Right ventricle myocardium superior (tissue), 1 donor: Measurements from ENCODE around the gene KLC1. TPM values are rescaled to one million over a fixed set of nuclear protein-coding genes. Genes with fewer than 3 reads are reported as not detected.
"Not testable (repeated sequence)": the region's sequence is repeated elsewhere in the genome, so short reads cannot be mapped to it uniquely, and the experiment has no call there.

ENCODE experiments used
- ATAC-seq: fragments of 200-7000 bp; cut with Tn5 transposase; one replicate; pipeline ENCODE4 v1.9.1; 2020; ENCODE audit warnings: mild to moderate bottlenecking; ENCODE audit not compliant: poor library complexity
- DNase-seq: peaks from one replicate; pipeline ENCODE4 v3.0.0-alpha.2; 2020
- intact Hi-C: fragments of 100-400 bp; cut with DNase I; formaldehyde crosslinking; loops from one replicate; pipeline ENCODE4 v1.11.2; 2022
- long read RNA-seq: library from polyadenylated mRNA; unstranded; transcript quantifications from one replicate; pipeline ENCODE4 v2.0.0, GENCODE V29; 2021
- total RNA-seq: library from RNA; stranded (reverse); fragmentation: NEBNext Ultra II Directional; extraction: Animal tissue kit (Norgen Biotek cat#: 25700); gene quantifications from one replicate; pipeline ENCODE4 v1.2.1, GENCODE V29; 2021
- donor health status: DM: no; HTN: yes; CAD: no; lungs with severe emphysema.

Gene KLC1
- total RNA-seq: 152 TPM
- long read RNA-seq, full-length matches to known transcripts: 103 of 205 reads
- long read RNA-seq, partial matches to known transcripts: 39 of 205 reads
- long read RNA-seq, other reads (novel, unspliced or antisense): 63 of 205 reads

- ATAC-seq (peak; percentile 92), DNase-seq (peak; percentile 91)
- intact Hi-C loops: no loop called here
These were observed at the start of gene KLC1 for GRCh38 chr14:103628684-103629502. KLC1 (plus strand) TSS chr14:103629211; CDS start chr14:103654565, 25,354 bp downstream.

DNA sequence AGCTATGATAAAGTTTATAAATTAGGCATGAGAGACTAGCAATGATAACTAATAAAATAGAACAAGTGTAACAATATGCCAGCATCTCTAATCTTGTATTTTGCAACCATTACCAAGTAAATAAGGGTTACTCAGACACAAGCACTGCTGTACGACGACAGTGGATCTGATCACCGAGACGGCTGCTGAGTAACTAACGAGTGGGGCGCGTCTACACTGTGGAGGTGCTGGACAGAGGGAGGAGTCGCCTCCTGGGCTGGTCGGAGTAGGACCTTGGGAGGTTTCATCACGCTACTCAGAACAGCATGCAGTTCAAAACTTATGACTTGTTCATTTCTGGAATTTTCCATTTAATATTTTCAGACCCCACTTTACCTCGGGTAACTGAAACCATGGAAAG lies 47.8 kb upstream of the KLC1 start:
- ATAC-seq: no peak
- intact Hi-C loops: no loop called here
- peak; percentile 20 for DNase-seq

GRCh38 chr14:103581954-103582703 lies 46.9 kb upstream of the KLC1 start:
- intact Hi-C loops: no loop called here
- no peak for DNase-seq
- ATAC-seq: peak; percentile 15

DNA sequence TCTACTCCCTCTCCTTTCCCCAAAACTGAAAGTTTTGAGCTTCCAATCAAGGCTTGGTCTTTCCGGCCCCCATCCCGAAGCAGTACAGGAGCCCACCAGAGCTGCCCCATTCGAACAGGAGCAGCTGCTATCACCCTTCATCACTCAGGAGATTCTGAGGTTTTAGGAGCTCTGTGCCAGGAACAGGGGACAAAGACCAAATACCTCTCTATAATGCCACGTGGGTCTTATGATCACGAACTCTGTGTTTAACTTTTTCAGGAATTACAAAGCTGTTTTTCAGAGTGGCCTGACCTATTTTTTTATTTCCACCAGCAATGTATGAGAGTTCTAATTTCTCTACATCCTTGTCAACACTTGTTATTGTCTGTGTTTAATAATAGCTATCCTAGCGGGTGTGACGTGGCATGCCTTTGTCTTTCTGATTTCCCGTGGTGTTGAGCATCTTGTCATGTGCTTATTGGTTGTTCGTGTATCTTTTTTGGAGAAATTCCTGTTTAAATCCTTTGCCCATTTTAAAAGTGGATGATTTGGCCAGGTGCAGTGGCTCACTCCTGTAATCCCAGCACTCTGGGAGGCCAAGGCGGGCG lies 44.6 kb upstream of the KLC1 start:
- ATAC-seq (no peak), DNase-seq (peak; percentile 10)
- intact Hi-C loops: no loop called here

DNA sequence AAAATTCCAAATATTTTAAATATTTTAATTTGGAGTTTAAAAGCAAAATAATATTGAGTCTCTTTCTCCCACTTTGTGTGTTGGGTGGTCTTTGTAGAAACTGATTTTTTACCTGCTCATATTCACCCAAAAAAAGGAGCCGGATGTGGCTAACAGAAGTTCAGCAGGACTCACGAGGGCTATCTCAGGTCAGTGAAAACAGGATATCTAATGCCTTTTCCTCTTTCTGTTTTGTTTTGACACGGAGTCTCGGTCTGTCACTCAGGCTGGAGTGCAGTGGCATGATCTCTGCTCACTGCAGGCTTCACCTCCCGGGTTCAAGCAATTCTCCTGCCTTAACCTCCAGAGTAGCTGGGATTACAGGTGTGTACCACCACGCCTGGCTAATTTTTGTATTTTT lies 35.4 kb upstream of the KLC1 start:
- intact Hi-C loops: no loop called here
- DNase-seq (no peak), ATAC-seq (no peak)

DNA sequence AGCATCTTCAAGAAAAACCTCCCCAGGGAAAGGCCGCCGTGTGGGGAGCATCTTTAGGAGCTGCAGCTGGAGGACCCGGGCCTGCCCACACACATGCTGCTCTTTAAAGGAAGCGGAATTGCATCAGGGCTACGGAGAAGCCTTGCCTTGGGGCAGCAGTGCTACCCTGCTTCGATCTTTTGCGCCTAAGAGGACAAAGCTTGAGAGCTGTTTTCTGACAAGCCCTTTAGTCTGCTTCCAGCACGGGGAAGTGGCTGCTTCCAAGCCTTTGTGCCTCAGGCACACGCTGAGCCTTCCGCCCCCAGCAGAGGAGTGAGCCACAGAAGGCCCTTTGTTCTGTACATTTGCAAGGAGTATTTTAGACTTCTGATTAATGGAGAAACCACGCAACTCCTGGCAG lies 34.7 kb upstream of the KLC1 start:
- ATAC-seq (peak; percentile 54), DNase-seq (peak; percentile 61)
- intact Hi-C loops: no loop called here

DNA sequence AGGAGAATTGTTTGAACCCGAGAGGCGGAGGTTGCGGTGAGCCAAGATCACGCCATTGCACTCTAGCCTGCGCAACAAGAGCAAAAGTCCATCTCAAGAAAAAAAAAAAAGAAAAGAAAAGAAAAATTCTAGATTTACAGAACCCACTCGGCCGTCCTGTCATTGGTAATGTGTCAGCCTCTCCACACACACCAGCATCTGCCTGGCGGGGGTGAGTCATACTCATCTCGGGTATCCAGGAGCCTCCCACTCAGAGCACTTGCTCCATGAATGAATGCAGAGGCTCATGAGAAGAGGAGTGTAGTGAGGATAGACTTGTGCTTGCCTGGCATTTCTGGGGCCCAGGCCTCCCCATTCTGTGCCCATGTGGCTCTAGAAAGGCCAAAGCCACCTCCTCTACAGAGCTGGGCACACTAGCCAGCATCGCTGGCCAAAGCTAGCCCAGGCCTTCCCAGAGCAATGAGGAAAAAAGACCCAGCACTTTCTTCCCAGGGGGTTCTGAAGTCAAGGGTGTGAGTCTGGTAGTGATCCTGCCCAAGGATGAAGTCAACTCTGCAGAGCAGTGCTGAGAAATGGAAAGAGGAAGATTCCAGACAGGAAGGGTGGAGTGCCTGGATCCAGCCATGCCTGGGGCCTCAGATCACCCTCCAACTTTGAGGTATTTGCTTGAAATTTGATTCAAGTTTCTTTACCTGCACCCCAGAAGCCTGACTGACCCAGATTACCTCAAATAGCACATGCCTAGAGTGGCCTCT lies 31.2 kb upstream of the KLC1 start:
- ATAC-seq (peak; percentile 59), DNase-seq (peak; percentile 55)

DNA sequence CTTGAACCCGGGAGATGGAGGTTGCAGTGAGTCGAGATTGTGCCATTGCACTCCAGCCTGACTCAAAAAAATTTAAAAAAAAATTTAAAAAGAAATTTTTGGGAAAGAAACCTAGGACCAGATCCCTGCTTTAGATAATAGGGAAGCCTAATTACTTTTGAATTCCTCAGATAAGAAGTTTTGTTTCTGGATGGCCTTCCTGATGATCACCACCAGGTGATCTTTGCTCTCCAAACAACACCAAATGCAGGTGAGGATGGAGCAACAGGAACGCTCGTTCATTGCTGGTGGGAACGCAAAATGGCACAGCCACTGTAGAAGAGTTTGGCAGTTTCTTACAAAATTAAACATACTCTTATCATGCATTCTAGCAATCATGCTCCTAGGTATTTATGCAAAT lies 28.5 kb upstream of the KLC1 start:
- no peak for ATAC-seq

More for the DNA sequence above, 31.2 kb upstream of the KLC1 start:
- intact Hi-C loops: no loop called here

DNA sequence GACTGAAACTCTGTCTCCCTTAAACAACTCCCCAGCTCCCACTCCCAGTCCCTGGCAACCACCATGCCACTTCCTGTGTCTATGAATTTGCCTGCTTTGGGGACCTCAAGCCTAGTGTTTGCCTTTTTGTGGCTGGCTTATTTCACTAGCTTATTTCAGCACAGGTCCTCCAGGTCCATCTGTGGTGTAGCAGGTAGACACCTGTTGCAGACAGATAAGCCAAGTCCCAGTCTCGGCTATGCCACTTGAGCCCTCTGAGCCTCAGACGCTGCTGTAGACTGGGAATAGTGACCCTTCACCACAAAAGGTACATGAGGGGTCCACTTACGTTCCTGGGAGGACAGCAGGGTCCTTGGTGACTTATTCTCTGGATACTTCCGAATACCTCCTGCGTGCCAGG lies 24.4 kb upstream of the KLC1 start:
- DNase-seq (no peak), ATAC-seq (no peak)
- intact Hi-C loops: no loop called here

More for the DNA sequence above, 28.5 kb upstream of the KLC1 start:
- intact Hi-C loops: no loop called here
- DNase-seq: no peak

GRCh38 chr14:103606963-103607668 lies 21.9 kb upstream of the KLC1 start:
- ATAC-seq: peak; percentile 94
- peak; percentile 86 for DNase-seq
- intact Hi-C loops: no loop called here

DNA sequence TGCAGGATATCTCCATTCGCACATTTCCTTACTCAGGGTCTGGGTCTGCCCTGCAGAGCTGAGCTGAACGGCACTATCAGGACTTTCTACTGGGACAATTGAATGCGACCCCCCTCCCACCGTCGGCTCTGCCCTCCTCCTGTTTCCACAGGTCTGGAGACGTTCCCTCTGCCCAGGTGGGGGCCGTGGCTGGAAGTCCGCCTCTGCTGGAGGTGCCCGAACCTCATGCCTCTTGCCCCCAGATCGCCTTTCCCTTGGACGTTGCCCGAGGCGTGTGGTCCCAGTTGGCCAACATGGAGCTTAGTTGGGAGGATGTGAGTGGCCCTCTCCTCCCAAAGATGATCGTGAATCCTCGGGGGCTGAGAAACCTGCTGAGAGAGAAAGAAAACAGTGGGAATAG lies 21.2 kb upstream of the KLC1 start:
- ATAC-seq (no peak), DNase-seq (no peak)
- intact Hi-C loops: no loop called here

- intact Hi-C loops, ATAC-seq, DNase-seq: not testable (repeated sequence)
These were observed 19.9 kb upstream of the KLC1 start for GRCh38 chr14:103609081-103609480.

GRCh38 chr14:103611215-103611614 lies 17.8 kb upstream of the KLC1 start:
- intact Hi-C loops: no loop called here
- ATAC-seq: no peak
- DNase-seq: no peak

DNA sequence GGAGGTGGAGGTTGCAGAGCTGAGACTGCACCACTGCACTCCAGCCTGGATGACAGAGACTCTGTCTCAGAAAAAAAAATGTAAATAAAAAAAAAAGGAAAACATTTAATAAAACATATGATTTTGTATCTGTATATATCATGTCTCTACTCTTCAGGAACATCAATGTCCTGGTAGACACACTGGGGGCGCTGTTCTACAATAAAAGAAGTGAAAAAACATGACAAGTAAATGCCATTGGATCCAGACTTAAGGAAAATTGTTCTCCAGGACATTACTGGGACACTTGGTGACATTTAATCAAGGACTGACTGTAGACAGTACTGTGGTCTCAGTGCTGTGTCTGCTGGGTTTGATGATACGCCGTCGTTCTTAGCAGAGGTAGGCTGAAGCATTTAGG lies 15.5 kb upstream of the KLC1 start:
- DNase-seq (no peak), ATAC-seq (no peak)
- intact Hi-C loops: no loop called here

- no peak for ATAC-seq
- intact Hi-C loops: no loop called here
These were observed 12.2 kb upstream of the KLC1 start for GRCh38 chr14:103616635-103617300.

DNA sequence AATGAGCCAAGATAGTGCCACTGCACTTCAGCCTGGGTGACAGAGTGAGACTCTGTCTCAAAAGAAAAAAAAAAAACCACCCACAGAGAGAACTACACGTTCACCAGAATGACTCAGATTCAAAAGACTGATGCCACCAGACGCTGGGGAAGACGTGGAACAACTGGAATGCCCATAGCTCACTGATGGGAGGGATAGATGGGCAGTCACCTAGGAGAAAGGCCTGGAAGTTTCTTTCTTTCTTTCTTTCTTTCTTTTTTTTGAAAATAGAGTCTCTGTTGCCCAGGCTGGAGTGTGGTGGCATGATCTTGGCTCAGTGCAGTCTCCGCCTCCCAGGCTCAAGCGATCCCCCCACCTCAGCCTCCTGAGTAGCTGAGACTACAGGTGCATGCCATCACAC lies 10.0 kb upstream of the KLC1 start:
- intact Hi-C loops: no loop called here
- ATAC-seq: no peak
- DNase-seq: no peak

More at GRCh38 chr14:103616635-103617300, 12.2 kb upstream of the KLC1 start:
- no peak for DNase-seq

GRCh38 chr14:103621860-103622259 lies 7.2 kb upstream of the KLC1 start:
- ATAC-seq (no peak), DNase-seq (no peak)
- intact Hi-C loops: no loop called here

DNA sequence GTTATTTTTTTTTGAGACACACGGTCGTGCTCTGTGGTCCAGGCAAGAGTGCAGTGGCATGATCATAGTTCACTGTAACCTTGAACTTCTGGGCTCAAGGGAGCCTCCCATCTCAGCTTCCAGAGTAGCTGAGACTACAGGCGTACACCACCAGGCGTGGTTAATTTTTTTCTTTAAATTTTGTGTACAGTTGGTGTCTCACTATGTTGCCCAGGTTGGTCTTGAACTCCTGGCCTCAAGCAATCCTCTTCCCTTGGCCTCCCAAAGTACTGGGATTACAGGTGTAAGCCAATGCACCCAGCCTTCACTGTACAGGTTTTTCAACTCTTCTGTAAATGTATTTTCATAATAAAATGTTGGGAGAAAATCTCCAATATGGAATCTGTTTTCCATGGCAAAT lies 5.7 kb upstream of the KLC1 start:
- intact Hi-C loops: no loop called here
- no peak for ATAC-seq
- DNase-seq: no peak
